ENCODE results near the gene SLC6A12. TPM values are rescaled to one million over a fixed set of nuclear protein-coding genes. Genes with fewer than 3 reads are reported as not detected.
"Not testable (repeated sequence)": the region's sequence is repeated elsewhere in the genome, so short reads cannot be mapped to it uniquely, and the experiment has no call there.

Gene SLC6A12
- total RNA-seq, 2 donors from 2014 or later: 0.70 to 1.3 TPM

DNA sequence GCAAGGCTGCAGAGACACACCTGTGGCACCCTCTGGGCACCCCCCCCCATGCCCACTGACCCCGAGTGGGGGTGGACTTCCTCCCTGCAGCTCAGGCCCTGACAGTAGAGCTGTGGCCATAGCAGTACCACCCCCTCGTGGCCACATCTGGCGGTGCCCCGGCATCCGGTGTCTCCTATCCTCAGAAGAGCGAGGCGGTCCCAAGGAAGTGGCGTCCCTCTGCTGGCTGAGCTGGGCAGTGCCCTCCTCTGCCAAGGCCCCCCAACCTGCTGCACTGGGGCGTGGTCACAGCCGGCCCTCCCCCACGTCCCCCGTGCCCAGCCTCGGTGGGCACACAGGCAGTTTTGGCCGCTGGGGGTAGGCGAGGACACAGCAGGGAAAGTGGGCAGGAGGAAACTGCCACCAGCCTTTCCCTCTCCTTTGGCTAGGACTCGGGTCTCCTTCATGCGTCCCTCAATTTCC lies 6.0 kb upstream of the SLC6A12 start:
- Mint-ChIP-seq H3K27ac (no peak overlapping the region), H3K4me3 (no peak overlapping the region), H3K4me1 (ENCODE audit: low read depth) (no peaks in the 10 kb centered on the region), H3K27me3 (ENCODE audit: low read depth) (peaks cover 5% of the 10 kb centered on the region), H3K36me3 (ENCODE audit: insufficient read depth in 2 of 2) (no peaks in the 10 kb centered on the region), H3K9me3 (no peaks in the 10 kb centered on the region)
- peak; percentile 95 to 97 for ATAC-seq (replicated peaks in 1 of 2)
- DNase-seq: peak; percentile 77 to 82

DNA sequence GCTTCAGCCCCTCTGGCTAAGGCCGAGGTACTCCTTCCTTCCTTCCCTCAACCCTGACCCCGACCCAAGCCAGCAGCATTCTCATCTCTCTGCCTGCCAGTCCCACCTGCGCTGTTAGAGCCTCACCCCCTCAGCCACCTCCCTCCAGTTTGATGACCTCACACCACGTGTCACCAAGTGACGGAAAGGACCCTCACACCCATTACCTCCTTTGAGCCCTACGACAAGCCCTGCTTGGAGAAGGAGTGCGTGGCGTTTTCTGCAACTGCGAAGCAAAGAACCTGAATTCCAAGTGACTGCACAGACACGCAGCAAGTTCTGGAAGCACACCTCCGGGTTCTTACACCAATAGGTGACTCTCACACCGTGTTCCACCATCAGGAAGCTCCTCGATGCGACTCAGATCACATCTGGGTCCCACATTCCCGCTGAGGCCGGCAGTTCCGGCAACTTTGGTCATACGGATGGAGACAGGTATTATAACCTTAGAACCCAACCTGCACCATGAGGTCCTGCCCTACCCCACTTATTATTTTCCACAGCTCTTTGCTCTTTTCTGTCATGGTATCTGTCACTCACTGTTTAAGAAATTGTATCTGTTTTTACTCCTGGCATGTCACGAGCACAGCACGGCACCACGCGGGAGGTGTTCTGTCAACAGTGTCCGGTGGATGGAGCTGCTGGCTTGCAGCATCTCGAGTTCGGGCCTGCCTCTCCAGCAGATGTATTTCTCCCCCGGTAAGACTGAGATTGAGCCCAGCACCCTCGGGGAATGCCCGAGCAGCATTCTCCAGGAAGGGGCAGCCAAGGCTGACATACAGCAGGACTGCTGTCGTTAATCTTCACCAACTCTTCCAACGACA lies 5.0 kb upstream of the SLC6A12 start:
- DNase-seq (no peak), ATAC-seq (replicated peaks in 1 of 2) (no peak)
- Mint-ChIP-seq H3K4me3 (no peak overlapping the region), H3K9me3 (no peaks in the 10 kb centered on the region), H3K27me3 (ENCODE audit: low read depth) (peaks cover 5% of the 10 kb centered on the region), H3K4me1 (ENCODE audit: low read depth) (no peaks in the 10 kb centered on the region), H3K27ac (no peak overlapping the region), H3K36me3 (ENCODE audit: insufficient read depth in 2 of 2) (no peaks in the 10 kb centered on the region)

DNA sequence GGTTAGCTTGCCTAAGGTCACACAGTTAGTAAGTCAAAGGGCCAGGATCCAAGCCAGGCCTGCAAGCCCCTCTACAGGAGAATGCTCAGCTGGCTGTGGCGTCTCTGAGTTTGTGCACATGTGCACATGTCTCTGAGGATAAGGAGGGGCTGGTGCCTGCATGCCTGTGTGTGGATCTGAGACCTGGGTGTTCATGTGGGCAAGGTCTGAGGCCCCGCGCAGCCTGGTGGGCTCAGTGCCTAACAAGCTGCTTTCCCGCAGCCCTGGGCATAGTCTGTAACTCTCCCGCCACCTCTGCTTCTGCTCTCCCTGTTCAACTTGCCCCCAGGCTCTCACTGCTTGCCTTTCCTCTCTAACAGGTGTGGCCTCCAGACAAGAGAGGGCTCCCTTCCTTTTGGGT lies 4.3 kb upstream of the SLC6A12 start:
- Mint-ChIP-seq H3K9me3 (no peaks in the 10 kb centered on the region), H3K4me3 (no peak overlapping the region), H3K27me3 (ENCODE audit: low read depth) (peaks cover 13% of the 10 kb centered on the region), H3K27ac (no peak overlapping the region), H3K4me1 (ENCODE audit: low read depth) (no peaks in the 10 kb centered on the region), H3K36me3 (ENCODE audit: insufficient read depth in 2 of 2) (no peaks in the 10 kb centered on the region)
- ATAC-seq (replicated peaks in 1 of 2): no peak
- no peak for DNase-seq

DNA sequence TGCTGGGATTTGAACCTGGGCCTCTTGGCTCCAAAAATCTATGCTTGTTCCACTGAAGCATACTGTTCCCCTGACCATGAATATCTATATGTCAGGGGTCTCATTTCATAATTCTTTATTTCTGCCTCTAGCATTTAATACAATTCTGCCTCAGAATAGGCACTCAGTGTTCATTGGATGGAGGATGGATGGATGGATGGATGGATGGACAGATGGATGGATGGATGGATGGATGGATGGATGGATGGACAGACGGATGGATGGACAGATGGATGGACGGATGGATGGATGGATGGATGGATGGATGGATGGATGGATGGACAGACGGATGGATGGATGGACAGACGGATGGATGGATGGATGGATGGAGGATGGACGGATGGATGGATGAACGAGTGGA lies 3.1 kb upstream of the SLC6A12 start:
- not testable (repeated sequence) for H3K27ac Mint-ChIP-seq; H3K9me3 Mint-ChIP-seq; DNase-seq; ATAC-seq (replicated peaks in 1 of 2); H3K4me1 Mint-ChIP-seq (ENCODE audit: low read depth); H3K4me3 Mint-ChIP-seq; H3K36me3 Mint-ChIP-seq (ENCODE audit: insufficient read depth in 2 of 2)
- peaks cover 21% of the 10 kb centered on the region for H3K27me3 Mint-ChIP-seq (ENCODE audit: low read depth)

DNA sequence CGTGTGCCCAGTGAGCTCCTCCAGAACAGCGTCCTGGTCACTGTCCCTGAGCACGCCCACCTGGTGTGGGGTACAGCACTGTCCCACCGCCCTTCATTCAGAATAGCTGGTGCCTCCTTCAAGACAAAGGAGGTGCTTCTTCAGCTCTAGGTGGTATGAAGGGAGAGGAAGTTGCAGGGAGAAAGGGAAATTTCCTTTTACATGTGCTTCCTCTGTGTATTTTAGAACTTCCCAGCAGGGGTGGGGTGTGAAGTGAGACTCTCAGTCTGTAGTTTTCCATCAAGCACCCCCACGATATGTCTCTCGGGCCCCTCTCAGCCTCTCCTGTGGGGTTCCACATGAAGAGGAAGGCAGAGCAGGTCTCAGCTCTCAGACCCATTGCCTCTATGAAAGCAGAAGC lies 1.2 kb upstream of the SLC6A12 start:
- no peaks in the 10 kb centered on the region for H3K36me3 Mint-ChIP-seq (ENCODE audit: insufficient read depth in 2 of 2)
- H3K4me1 Mint-ChIP-seq (ENCODE audit: low read depth): no peaks in the 10 kb centered on the region
- ATAC-seq (replicated peaks in 1 of 2) (no peak), DNase-seq (no peak)
- H3K9me3 Mint-ChIP-seq: no peaks in the 10 kb centered on the region
- H3K27ac Mint-ChIP-seq: no peak overlapping the region
- H3K4me3 Mint-ChIP-seq: no peak overlapping the region
- H3K27me3 Mint-ChIP-seq (ENCODE audit: low read depth): peaks cover 34% of the 10 kb centered on the region

DNA sequence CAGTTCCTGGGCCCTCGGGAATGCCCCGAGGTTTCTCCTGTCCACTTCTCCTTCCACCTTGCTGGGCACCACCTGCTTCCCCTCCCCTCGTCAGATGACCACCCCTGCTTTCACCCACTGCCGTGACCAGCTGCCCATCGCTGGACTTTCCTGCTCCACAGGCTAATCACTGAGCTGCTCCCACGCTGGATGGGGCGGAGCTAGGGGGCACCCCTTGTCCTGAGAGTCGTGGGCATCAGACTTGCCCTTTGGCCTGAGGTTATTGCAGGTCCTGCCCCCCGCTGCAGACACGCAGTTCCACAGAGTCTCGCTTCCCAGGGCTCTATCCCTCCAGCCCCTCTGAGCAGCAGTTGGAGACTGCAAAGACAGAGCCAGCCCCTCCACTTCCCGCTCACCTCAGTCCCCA lies 427 bp downstream of the SLC6A12 start:
- H3K27me3 Mint-ChIP-seq (ENCODE audit: low read depth): peaks cover 49% of the 10 kb centered on the region
- H3K4me3 Mint-ChIP-seq: no peak overlapping the region
- H3K36me3 Mint-ChIP-seq (ENCODE audit: insufficient read depth in 2 of 2): no peaks in the 10 kb centered on the region
- no peak for ATAC-seq (replicated peaks in 1 of 2)
- DNase-seq: no peak
- no peaks in the 10 kb centered on the region for H3K4me1 Mint-ChIP-seq (ENCODE audit: low read depth)
- H3K27ac Mint-ChIP-seq: no peak overlapping the region
- no peaks in the 10 kb centered on the region for H3K9me3 Mint-ChIP-seq

DNA sequence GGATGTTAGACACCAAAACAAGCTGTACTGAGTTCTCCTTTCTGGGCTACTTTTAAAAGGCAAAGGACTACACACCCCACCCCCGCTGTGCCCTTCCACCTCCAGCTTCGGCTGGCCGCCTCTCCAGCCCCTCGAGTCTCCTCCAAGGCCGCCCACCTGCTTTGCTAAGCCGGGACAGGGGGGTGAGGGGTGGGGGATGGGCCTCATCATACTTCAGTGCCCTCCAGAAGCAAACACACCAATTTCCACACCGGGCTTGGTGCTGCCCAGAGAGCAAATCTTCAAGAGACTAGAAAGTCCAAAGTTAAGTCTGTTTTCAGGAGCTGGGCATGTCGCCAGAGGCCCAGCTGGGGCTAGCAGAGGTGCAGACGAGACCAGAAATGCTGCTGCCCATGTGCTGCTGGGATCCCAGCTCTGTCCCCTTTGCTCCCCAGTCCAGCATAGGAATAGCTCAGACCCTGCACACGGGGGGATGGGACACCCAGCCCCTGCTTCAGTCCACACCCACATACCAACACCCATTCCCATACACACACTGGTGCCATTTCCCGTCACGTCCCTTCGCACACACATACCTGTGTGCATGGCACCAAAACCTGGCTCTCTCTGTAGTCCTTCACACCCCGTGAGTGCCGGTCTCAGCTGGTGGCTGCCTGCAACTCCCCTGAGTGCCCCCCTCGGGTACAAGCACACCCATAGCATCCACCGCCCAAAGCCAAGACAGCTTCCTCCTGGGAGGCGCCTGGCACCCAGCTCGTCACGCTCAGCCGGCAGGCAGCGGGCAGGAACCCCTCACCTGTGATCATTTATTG lies 1.0 kb downstream of the SLC6A12 start:
- ATAC-seq (replicated peaks in 1 of 2): no peak
- Mint-ChIP-seq H3K4me1 (ENCODE audit: low read depth) (no peaks in the 10 kb centered on the region), H3K36me3 (ENCODE audit: insufficient read depth in 2 of 2) (no peaks in the 10 kb centered on the region), H3K4me3 (no peak overlapping the region), H3K9me3 (no peaks in the 10 kb centered on the region), H3K27ac (no peak overlapping the region), H3K27me3 (ENCODE audit: low read depth) (peaks cover 49% of the 10 kb centered on the region)
- no peak for DNase-seq

DNA sequence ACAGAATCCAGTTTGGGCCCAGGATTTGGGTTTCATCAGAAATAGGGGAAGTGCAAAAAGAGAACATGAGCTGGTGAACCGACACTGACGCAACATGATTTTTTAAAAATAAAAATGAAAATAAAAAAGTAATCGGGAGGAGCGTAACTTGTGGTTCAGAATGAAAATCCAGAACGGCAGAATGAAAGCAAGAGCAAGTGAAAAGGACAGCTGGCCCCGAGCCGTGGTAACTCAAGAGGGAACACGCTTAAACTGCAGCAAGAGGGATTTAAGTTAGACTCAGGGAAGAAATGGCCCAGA lies 1.6 kb downstream of the SLC6A12 start:
- ATAC-seq (replicated peaks in 1 of 2) (no peak), DNase-seq (no peak)
- H3K4me1 Mint-ChIP-seq (ENCODE audit: low read depth): no peaks in the 10 kb centered on the region
- H3K9me3 Mint-ChIP-seq: no peaks in the 10 kb centered on the region
- peaks cover 49% of the 10 kb centered on the region for H3K27me3 Mint-ChIP-seq (ENCODE audit: low read depth)
- H3K36me3 Mint-ChIP-seq (ENCODE audit: insufficient read depth in 2 of 2): no peaks in the 10 kb centered on the region
- no peak overlapping the region for H3K27ac Mint-ChIP-seq
- no peak overlapping the region for H3K4me3 Mint-ChIP-seq

DNA sequence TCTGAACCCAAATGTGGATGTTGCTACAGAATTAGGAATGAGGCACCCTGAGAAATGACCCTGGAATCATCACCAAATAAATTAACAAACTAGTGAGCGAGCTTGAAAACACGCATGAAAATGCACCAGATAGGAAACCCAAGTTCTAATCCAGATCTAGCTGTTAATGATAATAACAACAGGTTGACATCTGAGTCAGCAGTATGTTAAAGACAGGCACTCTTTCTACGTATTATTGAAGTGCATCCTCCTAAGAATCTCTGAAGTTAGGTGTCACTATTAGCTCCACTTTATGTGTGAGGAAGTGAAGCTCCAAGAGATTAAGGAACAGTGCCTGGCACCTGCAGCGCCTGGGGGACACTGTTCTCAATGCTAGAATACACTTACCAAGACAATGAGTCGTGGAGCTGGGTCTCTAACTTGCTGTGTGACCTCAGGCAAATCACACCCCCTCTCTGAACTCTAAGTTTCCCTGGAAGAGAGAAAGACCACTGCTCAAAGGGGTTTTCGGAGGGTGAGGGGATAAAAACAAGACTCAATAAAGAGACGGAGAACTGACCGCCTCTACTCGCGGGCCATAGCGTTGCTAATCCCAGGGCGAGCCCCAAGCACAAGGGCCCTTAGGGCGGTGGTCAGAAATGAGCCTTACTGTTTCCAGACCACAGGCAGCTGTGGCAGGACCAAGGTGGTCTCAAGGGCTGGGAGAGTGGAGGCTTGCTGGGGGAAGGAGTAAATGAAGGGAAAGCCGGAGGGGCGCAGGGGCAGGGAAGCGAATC lies 2.1 kb downstream of the SLC6A12 start:
- Mint-ChIP-seq H3K4me1 (ENCODE audit: low read depth) (no peaks in the 10 kb centered on the region), H3K9me3 (no peaks in the 10 kb centered on the region), H3K27me3 (ENCODE audit: low read depth) (peaks cover 44% of the 10 kb centered on the region), H3K36me3 (ENCODE audit: insufficient read depth in 2 of 2) (no peaks in the 10 kb centered on the region), H3K27ac (no peak overlapping the region), H3K4me3 (no peak overlapping the region)
- no peak for ATAC-seq (replicated peaks in 1 of 2)
- no peak for DNase-seq

DNA sequence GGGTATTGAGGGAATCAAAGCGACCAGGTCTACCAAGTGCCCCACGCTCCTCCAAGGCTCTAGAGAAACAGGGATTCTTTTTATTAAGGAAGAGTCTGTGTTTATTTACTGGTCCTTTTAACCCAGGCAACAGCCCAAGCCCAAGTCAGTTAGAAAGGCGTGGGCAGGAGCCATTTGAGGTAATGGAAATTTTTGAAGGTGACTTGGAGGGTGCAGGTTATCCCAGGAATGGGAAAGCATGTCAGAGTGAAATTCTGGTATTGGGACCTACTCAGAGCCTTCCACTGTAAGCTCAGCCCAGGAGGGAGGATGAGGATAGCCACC lies 2.9 kb downstream of the SLC6A12 start:
- Mint-ChIP-seq H3K27ac (no peak overlapping the region), H3K36me3 (ENCODE audit: insufficient read depth in 2 of 2) (no peaks in the 10 kb centered on the region), H3K4me1 (ENCODE audit: low read depth) (no peaks in the 10 kb centered on the region), H3K27me3 (ENCODE audit: low read depth) (peaks cover 49% of the 10 kb centered on the region), H3K4me3 (no peak overlapping the region), H3K9me3 (no peaks in the 10 kb centered on the region)
- ATAC-seq (replicated peaks in 1 of 2): no peak
- no peak for DNase-seq

DNA sequence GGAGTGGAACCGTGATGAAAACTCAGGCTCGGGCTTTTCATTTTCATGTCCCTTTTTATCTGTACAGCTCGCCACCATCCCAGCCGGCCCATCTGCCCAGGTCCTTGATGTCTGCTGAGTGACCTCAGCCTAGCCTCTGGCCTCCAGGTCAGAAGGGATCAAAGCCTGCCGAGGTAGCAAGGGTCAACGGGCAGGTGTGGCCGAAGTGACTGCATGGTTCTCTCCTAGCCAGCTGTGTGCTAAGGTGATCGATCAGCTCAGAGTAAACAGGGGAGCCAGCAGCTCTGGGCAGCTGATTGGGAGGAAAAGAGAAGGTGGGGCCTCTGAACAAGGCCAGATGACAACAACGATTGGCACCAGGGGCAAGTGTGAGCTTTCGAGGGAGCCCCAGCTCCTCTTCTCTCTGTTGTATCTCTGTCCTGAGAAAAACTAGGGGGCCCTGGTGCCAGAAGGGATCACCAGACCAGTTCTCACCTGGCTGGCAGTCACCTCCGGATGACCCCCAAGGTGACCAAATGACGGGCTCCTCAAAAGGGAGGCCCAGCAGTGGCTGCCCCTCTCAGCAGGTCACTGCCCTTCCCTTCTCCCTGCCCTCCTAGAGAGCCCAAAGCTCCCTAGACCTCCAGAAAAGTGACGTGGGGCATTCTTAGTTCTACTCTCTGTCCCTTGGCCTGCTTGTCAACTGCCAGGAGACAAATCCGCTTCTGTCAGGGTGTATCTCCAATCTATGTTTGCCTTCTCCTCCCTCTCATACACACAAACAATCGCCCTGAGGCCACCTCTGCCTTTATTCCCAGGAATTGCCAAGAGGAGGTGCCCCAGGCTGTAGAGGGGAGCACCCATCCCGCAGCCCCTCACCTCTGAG lies 3.4 kb downstream of the SLC6A12 start:
- no peak for ATAC-seq (replicated peaks in 1 of 2)
- peaks cover 55% of the 10 kb centered on the region for H3K27me3 Mint-ChIP-seq (ENCODE audit: low read depth)
- H3K4me1 Mint-ChIP-seq (ENCODE audit: low read depth): no peaks in the 10 kb centered on the region
- DNase-seq: no peak
- no peak overlapping the region for H3K27ac Mint-ChIP-seq
- H3K4me3 Mint-ChIP-seq: no peak overlapping the region
- H3K9me3 Mint-ChIP-seq: no peaks in the 10 kb centered on the region
- H3K36me3 Mint-ChIP-seq (ENCODE audit: insufficient read depth in 2 of 2): no peaks in the 10 kb centered on the region

DNA sequence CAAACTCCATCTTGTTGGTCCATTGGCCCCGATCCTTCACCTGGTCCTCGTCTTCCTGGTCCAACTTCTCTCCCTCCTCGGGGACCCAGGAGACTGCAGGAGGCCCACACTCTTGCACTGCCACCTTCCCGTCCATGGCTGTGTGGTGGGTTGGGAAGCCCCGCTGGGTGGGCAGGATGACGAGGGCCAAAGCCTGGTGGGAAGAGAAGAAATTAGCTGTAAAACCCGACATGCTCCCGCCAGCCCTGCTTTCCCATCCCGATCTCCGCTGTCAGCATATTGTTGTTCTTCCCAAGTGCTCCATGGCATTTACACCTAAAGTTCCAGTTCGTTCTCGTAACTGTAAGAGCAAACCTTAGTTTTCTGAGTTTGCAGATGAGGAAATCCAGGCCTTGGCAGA lies 4.1 kb downstream of the SLC6A12 start:
- H3K9me3 Mint-ChIP-seq: no peaks in the 10 kb centered on the region
- peaks cover 61% of the 10 kb centered on the region for H3K27me3 Mint-ChIP-seq (ENCODE audit: low read depth)
- H3K4me3 Mint-ChIP-seq: no peak overlapping the region
- H3K36me3 Mint-ChIP-seq (ENCODE audit: insufficient read depth in 2 of 2): no peaks in the 10 kb centered on the region
- H3K27ac Mint-ChIP-seq: no peak overlapping the region
- no peak for DNase-seq
- no peak for ATAC-seq (replicated peaks in 1 of 2)
- no peaks in the 10 kb centered on the region for H3K4me1 Mint-ChIP-seq (ENCODE audit: low read depth)
